Endodermal cell (in vitro differentiated cells): Measurements from ENCODE around the gene IGSF21. TPM values are rescaled to one million over a fixed set of nuclear protein-coding genes. Genes with fewer than 3 reads are reported as not detected.

Experiments used
- DNase-seq: peaks from one replicate; pipeline ENCODE4 v3.0.0-alpha.2; 2017
- H3K27ac ChIP-seq: 2 replicates; pipeline ENCODE4 v1.5.1; 2013; ENCODE audit warnings: mild to moderate bottlenecking, low read depth, low read length, moderate library complexity
- H3K27me3 ChIP-seq: 2 replicates; pipeline ENCODE4 v1.6.1; 2013; ENCODE audit warnings: mild to moderate bottlenecking, low read length, moderate library complexity; ENCODE audit not compliant: insufficient read depth, control insufficient read depth, poor library complexity, severe bottlenecking
- H3K36me3 ChIP-seq: 2 replicates; pipeline ENCODE4 v1.7.0; 2013; ENCODE audit warnings: mild to moderate bottlenecking, low read length, moderate library complexity; ENCODE audit not compliant: control insufficient read depth, insufficient read depth
- H3K4me1 ChIP-seq: one replicate; pipeline ENCODE4 v1.7.0; 2013; ENCODE audit warnings: low read length; ENCODE audit not compliant: control insufficient read depth, insufficient read depth
- H3K4me3 ChIP-seq: 2 replicates; pipeline ENCODE4 v1.5.1; 2013; ENCODE audit warnings: mild to moderate bottlenecking, low read length, moderate library complexity
- H3K9ac ChIP-seq: 2 replicates; pipeline ENCODE4 v1.6.1; 2013; ENCODE audit warnings: mild to moderate bottlenecking, low read length, moderate library complexity; ENCODE audit not compliant: poor library complexity, severe bottlenecking; ENCODE audit errors: extremely low read depth
- H3K9me3 ChIP-seq: 2 replicates; pipeline ENCODE4 v1.6.1; 2013; ENCODE audit warnings: mild to moderate bottlenecking, low read length, moderate library complexity; ENCODE audit not compliant: control insufficient read depth
- H3K27ac Mint-ChIP-seq: 2 replicates; pipeline ENCODE4 v1.8.0; 2020; ENCODE audit warnings: mixed read lengths
- H3K27me3 Mint-ChIP-seq: 2 replicates; pipeline ENCODE4 v1.8.0; 2021; ENCODE audit warnings: mild to moderate bottlenecking, mixed read lengths; ENCODE audit not compliant: insufficient read depth
- H3K36me3 Mint-ChIP-seq: 2 replicates; pipeline ENCODE4 v1.8.0; 2020; ENCODE audit warnings: low read depth, mixed read lengths
- H3K4me1 Mint-ChIP-seq: 2 replicates; pipeline ENCODE4 v1.8.0; 2020; ENCODE audit warnings: mixed read lengths
- H3K4me3 Mint-ChIP-seq: 2 replicates; pipeline ENCODE4 v1.8.0; 2020; ENCODE audit warnings: mild to moderate bottlenecking, moderate library complexity, mixed read lengths
- H3K9me3 Mint-ChIP-seq: 2 replicates; pipeline ENCODE4 v1.8.0; 2020; ENCODE audit warnings: mild to moderate bottlenecking, mixed read lengths
- CTCF ChIP-seq: fragments of 200-600 bp; sonication (generic); conservative IDR thresholded peaks from 2 replicates; pipeline ENCODE4 v1.5.0; 2021; ENCODE audit warnings: antibody characterized with exemption, mild to moderate bottlenecking
- WGBS, 2 experiments: methylation state at CpG; one replicate each; pipeline versions ENCODE4 v1.1.5 to v1.1.7; 2013; ENCODE audit warnings: missing lambda C conversion rate in 2 of 2, mixed read lengths in 1 of 2; ENCODE audit not compliant: insufficient coverage in 1 of 2, insufficient read length in 1 of 2; 5-methylcytosine and 5-hydroxymethylcytosine counted together
- total RNA-seq, 2 donors: library from RNA; stranded (reverse); fragmentation: NEBNext Ultra II Directional in 1 of 2; extraction: Animal tissue kit (Norgen Biotek cat#: 25700) in 1 of 2; gene quantifications; 2 replicates in 1 of 2; 3 replicates in 1 of 2; pipeline ENCODE4 v1.2.1, GENCODE V29; 2021

Gene IGSF21
- total RNA-seq, 2 donors from 2014 or later: 1.3 to 1.7 TPM

DNA sequence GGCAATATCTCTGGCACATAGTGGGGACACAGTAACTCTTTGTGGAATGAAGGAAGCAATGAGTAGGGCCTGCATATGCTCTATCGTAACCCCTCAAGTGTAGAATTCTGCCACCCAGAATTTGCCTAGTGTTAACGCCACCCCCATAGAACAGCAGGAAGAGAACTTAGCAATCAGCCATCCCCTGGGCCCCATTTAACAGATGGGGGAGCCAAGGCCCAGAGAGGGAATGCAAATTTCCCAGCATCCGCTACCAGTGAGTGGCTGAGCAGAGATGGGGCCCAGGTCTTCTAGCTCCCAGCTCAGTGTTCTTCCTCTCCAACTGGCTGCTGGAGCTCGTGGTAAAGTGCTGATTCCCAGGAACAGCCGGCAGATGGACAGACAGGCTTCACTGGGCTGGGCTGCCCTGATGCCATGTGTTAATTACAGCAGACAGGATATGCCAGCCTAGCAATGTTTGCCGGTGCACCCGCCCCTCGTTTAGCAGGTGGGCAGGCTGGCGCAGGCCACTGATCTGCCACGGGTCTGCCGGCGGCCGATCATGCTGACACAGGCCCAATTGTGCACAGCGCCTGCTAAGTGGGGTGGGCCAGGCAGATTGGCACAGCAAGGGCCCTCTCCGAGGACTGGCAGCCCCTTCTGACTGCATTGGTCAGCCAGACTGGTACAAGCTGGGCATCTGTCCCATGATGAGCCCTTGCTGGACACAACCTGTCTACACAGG, 171.9 kb downstream of the IGSF21 start:
- TF ChIP-seq CTCF: no peak
- 92 to 94% methylated on average over 13 to 15 of the region's 15 CpGs for WGBS, 2 experiments
- H3K27ac Mint-ChIP-seq: no peak overlapping the region
- H3K9ac ChIP-seq: no peak overlapping the region
- H3K4me1 ChIP-seq: no peaks in the 10 kb centered on the region
- H3K4me3 ChIP-seq: no peak overlapping the region
- H3K27me3 ChIP-seq: no peaks in the 10 kb centered on the region
- no peak overlapping the region for H3K4me3 Mint-ChIP-seq
- no peak for DNase-seq
- H3K9me3 Mint-ChIP-seq: no peaks in the 10 kb centered on the region
- no peak overlapping the region for H3K27ac ChIP-seq
- H3K4me1 Mint-ChIP-seq: peaks cover 3% of the 10 kb centered on the region
- no peaks in the 10 kb centered on the region for H3K36me3 Mint-ChIP-seq
- H3K9me3 ChIP-seq: no peaks in the 10 kb centered on the region
- no peaks in the 10 kb centered on the region for H3K36me3 ChIP-seq
- no peaks in the 10 kb centered on the region for H3K27me3 Mint-ChIP-seq

- no peaks in the 10 kb centered on the region for H3K27me3 Mint-ChIP-seq
- TF ChIP-seq CTCF: no peak
- H3K4me1 Mint-ChIP-seq: peaks cover 6% of the 10 kb centered on the region
- no peaks in the 10 kb centered on the region for H3K9me3 Mint-ChIP-seq
- no peak overlapping the region for H3K27ac Mint-ChIP-seq
- Histone ChIP-seq H3K4me1 (peaks cover 4% of the 10 kb centered on the region), H3K36me3 (no peaks in the 10 kb centered on the region), H3K4me3 (no peak overlapping the region), H3K9me3 (no peaks in the 10 kb centered on the region), H3K27me3 (no peaks in the 10 kb centered on the region), H3K27ac (no peak overlapping the region), H3K9ac (no peak overlapping the region)
- H3K36me3 Mint-ChIP-seq: no peaks in the 10 kb centered on the region
- no peak for DNase-seq
- 75 to 77% methylated on average over 4 to 5 of the region's 5 CpGs for whole genome bisulfite sequencing, 2 experiments
- H3K4me3 Mint-ChIP-seq: no peak overlapping the region
Observed at GRCh38 chr1:18280956-18281355, 173.4 kb downstream of the IGSF21 start.

DNA sequence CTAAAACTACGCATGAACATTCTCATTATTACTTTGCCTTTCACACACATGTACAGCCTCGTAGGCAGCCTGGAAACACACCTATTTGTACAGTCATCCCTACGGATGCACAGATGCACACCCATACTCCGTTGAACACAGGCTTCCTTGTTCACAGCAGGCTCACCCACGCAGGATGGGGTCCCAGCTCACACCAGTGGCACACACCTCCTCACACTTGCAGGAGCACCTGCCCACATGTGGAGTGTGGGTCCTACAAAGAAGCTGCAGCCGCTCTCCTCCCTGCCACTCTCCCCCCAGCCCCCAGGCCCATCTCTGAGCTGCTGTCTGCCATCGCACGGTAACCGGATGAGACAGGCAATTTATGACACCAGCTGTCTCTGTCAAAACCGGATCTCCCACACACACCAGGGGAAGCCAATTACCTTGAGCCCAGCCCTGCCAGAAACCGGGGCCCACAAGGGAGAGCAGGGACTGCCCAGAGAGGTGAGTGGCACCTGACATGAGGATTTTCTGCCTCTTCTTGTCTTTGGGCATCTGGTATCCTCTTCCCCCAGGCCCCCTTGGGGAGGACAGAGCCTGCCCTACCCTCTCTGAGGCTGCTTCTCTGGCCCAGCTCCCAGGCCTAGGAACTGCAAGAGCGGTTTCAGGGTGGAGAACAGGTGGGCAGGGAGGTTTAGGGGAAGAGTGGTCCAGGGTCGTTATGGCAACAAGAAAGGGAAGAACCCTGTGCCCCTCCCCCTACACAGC, 175.4 kb downstream of the IGSF21 start:
- Histone ChIP-seq H3K27ac (no peak overlapping the region), H3K27me3 (no peaks in the 10 kb centered on the region), H3K36me3 (no peaks in the 10 kb centered on the region), H3K9me3 (no peaks in the 10 kb centered on the region), H3K4me1 (peaks cover 4% of the 10 kb centered on the region), H3K9ac (no peak overlapping the region), H3K4me3 (no peak overlapping the region)
- H3K36me3 Mint-ChIP-seq: no peaks in the 10 kb centered on the region
- H3K4me1 Mint-ChIP-seq: peaks cover 6% of the 10 kb centered on the region
- no peak overlapping the region for H3K27ac Mint-ChIP-seq
- no peaks in the 10 kb centered on the region for H3K27me3 Mint-ChIP-seq
- no peak for TF ChIP-seq CTCF
- no peak for DNase-seq
- WGBS, 2 experiments: 63 to 82% methylated on average over 4 to 12 of the region's 13 CpGs
- no peaks in the 10 kb centered on the region for H3K9me3 Mint-ChIP-seq
- H3K4me3 Mint-ChIP-seq: no peak overlapping the region
